ENCODE measurements around the gene PRKCA.

The PRKCA gene

DNA sequence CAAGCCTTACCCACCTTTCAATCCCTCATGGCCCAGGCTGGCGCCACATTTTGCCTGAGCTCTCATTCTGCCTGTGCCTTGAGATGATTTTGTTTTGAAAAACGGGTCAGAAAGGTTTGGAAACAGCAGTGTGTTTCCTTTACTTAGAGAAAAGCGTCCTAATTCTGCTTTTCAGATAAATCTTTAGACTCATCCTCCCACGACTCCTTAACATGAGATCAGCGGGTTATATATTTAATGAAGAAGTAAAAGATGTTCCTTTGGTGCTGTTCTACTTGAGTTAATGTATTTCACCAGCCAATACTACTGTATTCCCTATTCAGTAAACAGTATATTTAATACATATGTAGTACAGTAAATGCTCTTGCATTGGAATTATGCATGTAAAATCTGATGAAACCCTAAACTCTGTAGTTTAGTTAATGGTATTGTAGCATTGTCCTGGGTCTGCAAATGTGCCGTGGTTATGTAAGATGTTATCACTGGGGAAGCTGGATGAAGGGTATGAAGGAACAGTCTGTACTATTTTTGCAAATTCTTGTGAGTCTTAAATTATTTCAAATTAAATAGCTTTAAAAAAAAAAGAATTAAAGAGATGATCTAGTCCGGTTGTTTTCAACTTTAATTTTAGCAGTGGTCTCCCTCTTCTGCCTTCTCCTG lies 333.1 kb downstream of the PRKCA start:
- no peak overlapping the region for H3K4me3 ChIP-seq (ENCODE audit: low read depth, low read length)
- no peak for DNase-seq (ENCODE audit: low read depth)
- TF ChIP-seq, protein P1, sequence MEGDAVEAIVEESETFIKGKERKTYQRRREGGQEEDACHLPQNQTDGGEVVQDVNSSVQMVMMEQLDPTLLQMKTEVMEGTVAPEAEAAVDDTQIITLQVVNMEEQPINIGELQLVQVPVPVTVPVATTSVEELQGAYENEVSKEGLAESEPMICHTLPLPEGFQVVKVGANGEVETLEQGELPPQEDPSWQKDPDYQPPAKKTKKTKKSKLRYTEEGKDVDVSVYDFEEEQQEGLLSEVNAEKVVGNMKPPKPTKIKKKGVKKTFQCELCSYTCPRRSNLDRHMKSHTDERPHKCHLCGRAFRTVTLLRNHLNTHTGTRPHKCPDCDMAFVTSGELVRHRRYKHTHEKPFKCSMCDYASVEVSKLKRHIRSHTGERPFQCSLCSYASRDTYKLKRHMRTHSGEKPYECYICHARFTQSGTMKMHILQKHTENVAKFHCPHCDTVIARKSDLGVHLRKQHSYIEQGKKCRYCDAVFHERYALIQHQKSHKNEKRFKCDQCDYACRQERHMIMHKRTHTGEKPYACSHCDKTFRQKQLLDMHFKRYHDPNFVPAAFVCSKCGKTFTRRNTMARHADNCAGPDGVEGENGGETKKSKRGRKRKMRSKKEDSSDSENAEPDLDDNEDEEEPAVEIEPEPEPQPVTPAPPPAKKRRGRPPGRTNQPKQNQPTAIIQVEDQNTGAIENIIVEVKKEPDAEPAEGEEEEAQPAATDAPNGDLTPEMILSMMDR (IDR thresholded peaks at IDR 0.05; ENCODE audit: low read depth, low read length, missing control alignments) = no peak

GRCh38 chr17:66636111-66636510 lies 333.7 kb downstream of the PRKCA start:
- TF ChIP-seq, protein P1 (IDR thresholded peaks at IDR 0.05; ENCODE audit: low read depth, low read length, missing control alignments) = no peak
- H3K4me3 ChIP-seq (ENCODE audit: low read depth, low read length) = no peak overlapping the region
- DNase-seq (ENCODE audit: low read depth) = no peak

DNA sequence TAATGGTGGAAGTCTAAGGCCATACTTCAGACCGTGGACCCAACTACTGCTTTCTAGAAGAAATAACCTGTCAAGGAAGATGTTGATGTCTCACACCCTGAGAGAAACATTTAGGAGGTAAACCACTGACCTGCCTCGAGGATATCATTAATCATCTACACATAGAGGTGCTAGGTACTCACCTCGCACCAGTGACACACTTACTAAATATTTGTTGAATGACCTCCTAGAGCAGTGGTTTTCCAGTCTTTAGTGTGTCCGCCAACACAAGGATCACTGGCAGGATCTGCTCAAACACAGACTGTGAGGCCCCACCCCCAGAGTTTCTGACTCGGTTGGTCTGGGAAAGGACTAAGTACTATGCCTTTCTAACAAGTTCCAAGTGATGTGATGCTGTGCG lies 335.1 kb downstream of the PRKCA start:
- no peak overlapping the region for H3K4me3 ChIP-seq (ENCODE audit: low read depth, low read length)
- no peak for DNase-seq (ENCODE audit: low read depth)
- TF ChIP-seq, protein P1 (IDR thresholded peaks at IDR 0.05; ENCODE audit: low read depth, low read length, missing control alignments) = no peak

DNA sequence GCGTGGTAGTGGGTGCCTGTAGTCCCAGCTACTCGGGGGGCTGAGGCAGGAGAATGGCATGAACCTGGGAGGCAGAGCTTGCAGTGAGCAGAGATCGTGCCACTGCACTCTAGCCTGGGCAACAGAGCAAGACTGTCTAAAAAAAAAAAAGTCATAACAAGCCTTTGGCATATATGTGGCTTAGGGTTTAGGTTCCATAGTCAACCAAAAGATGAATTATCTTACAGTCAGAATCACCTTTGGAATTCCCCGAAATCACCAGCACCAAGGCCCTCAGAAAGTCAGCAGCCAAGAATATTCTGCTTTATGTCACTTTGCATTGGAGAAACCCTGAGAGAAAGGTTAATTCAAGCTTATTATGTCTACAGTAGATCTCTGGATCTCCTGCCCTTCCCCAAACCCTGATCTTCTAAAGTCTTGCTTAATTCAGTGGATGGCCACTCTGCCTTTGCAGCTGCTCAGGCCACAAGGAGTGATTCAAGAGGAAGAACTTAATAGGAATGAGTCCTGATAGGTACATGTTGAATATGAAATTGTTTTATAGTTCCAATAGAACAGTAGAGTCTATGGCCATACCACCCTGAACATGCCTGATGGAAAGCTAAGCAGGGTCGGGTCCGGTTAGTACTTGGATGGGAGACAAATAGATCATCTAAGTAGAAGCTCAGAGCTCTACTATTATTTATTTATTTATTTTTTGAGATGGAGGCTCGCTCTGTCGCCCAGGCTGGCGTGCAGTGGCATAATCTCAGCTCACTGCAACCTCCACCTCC lies 336.5 kb downstream of the PRKCA start:
- DNase-seq (ENCODE audit: low read depth) = no peak
- no peak overlapping the region for H3K4me3 ChIP-seq (ENCODE audit: low read depth, low read length)
- TF ChIP-seq, protein P1 (IDR thresholded peaks at IDR 0.05; ENCODE audit: low read depth, low read length, missing control alignments) = no peak

- no peak for DNase-seq (ENCODE audit: low read depth)
- no peak overlapping the region for H3K4me3 ChIP-seq (ENCODE audit: low read depth, low read length)
- TF ChIP-seq, protein P1 (IDR thresholded peaks at IDR 0.05; ENCODE audit: low read depth, low read length, missing control alignments) = no peak
These were observed 341.6 kb downstream of the PRKCA start for GRCh38 chr17:66643815-66644710.

DNA sequence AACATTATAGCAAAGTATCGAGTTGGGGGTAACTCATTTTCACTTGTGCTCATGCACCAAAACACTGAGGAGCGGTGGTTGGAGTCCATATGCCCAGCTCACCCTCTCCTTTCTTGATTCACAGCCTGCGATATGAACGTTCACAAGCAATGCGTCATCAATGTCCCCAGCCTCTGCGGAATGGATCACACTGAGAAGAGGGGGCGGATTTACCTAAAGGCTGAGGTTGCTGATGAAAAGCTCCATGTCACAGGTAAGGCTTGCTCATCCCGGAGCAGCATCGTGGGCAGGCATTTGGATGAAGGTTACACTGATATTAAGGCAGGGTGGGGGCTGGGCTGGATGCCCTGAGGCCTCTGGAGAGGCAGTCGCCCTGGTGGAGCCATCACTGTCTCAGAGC lies 342.8 kb downstream of the PRKCA start:
- H3K4me3 ChIP-seq (ENCODE audit: low read depth, low read length) = no peak overlapping the region
- DNase-seq (ENCODE audit: low read depth) = no peak
- TF ChIP-seq, protein P1 (IDR thresholded peaks at IDR 0.05; ENCODE audit: low read depth, low read length, missing control alignments) = no peak

Measured in GM12864 (cell line).